GM19467 (cell line): Measurements from ENCODE around the gene CGN.

Experiments used
- ATAC-seq: cut with Tn5 transposase; IDR thresholded peaks from one replicate; pipeline ENCODE4 v1.9.1; 2021; ENCODE audit warnings: mild to moderate bottlenecking, moderate library complexity; ENCODE audit not compliant: unreplicated experiment

Gene CGN

GRCh38 chr1:151584780-151585179, 73.6 kb downstream of the CGN start:
- ATAC-seq, result no peak

GRCh38 chr1:151585622-151586021, 74.4 kb downstream of the CGN start:
- ATAC-seq, result no peak
